HG03439 (cell line): Measurements from ENCODE around the gene TJP3.

Experiments
- ATAC-seq: cut with Tn5 transposase; IDR thresholded peaks from one replicate; pipeline ENCODE4 v1.9.1; 2021; ENCODE audit warnings: mild to moderate bottlenecking, moderate library complexity; ENCODE audit not compliant: unreplicated experiment

The TJP3 gene

GRCh38 chr19:3710265-3710812 lies 2.2 kb downstream of the TJP3 start:
- ATAC-seq = no peak

- no peak for ATAC-seq
Observed at GRCh38 chr19:3712663-3713611, 4.8 kb downstream of the TJP3 start.

- ATAC-seq = no peak
Observed at GRCh38 chr19:3716147-3716668, 8.0 kb downstream of the TJP3 start.

GRCh38 chr19:3719868-3720267 lies 11.7 kb downstream of the TJP3 start:
- ATAC-seq = no peak

- no peak for ATAC-seq
Observed at GRCh38 chr19:3720349-3720917, 12.2 kb downstream of the TJP3 start.

GRCh38 chr19:3721131-3721886 lies 13.1 kb downstream of the TJP3 start:
- no peak for ATAC-seq

- ATAC-seq = no peak
Observed at GRCh38 chr19:3721887-3722442, 13.8 kb downstream of the TJP3 start.

GRCh38 chr19:3722443-3723109 lies 14.4 kb downstream of the TJP3 start:
- ATAC-seq = no peak

GRCh38 chr19:3723110-3723488 lies 14.9 kb downstream of the TJP3 start:
- no peak for ATAC-seq

- ATAC-seq = no peak
Observed at GRCh38 chr19:3723883-3724282, 15.7 kb downstream of the TJP3 start.

GRCh38 chr19:3725121-3725520 lies 16.9 kb downstream of the TJP3 start:
- no peak for ATAC-seq

GRCh38 chr19:3725640-3726310 lies 17.6 kb downstream of the TJP3 start:
- no peak for ATAC-seq

GRCh38 chr19:3730457-3730958 lies 22.3 kb downstream of the TJP3 start:
- ATAC-seq = no peak

GRCh38 chr19:3732108-3732507 lies 23.9 kb downstream of the TJP3 start:
- no peak for ATAC-seq

- ATAC-seq = no peak
Observed at GRCh38 chr19:3733549-3734309, 25.5 kb downstream of the TJP3 start.

GRCh38 chr19:3734310-3734600 lies 26.1 kb downstream of the TJP3 start:
- no peak for ATAC-seq

- ATAC-seq = no peak
Observed at GRCh38 chr19:3736106-3736724, 28.0 kb downstream of the TJP3 start.

GRCh38 chr19:3737487-3738205 lies 29.5 kb downstream of the TJP3 start:
- no peak for ATAC-seq
